GM18508 (cell line): Measurements from ENCODE around the gene ABHD17C.

Experiments
- ATAC-seq: cut with Tn5 transposase; IDR thresholded peaks from one replicate; pipeline ENCODE4 v1.9.1; 2021; ENCODE audit warnings: moderate number of reproducible peaks; ENCODE audit not compliant: insufficient read depth, unreplicated experiment

Gene ABHD17C

GRCh38 chr15:80685628-80686027 lies 9.5 kb upstream of the ABHD17C start:
- no peak for ATAC-seq

- ATAC-seq = no peak
Measured at GRCh38 chr15:80689294-80689693, 5.8 kb upstream of the ABHD17C start.

- no peak for ATAC-seq
Measured at GRCh38 chr15:80689716-80690115, 5.4 kb upstream of the ABHD17C start.

GRCh38 chr15:80691575-80691974 lies 3.5 kb upstream of the ABHD17C start:
- ATAC-seq = no peak

GRCh38 chr15:80693682-80694610 lies 1.2 kb upstream of the ABHD17C start:
- ATAC-seq = no peak

- no peak for ATAC-seq
Measured at GRCh38 chr15:80694611-80695098, 455 bp upstream of the ABHD17C start.

GRCh38 chr15:80695911-80696661 lies 976 bp downstream of the ABHD17C start:
- no peak for ATAC-seq

GRCh38 chr15:80697075-80697685 lies 2.1 kb downstream of the ABHD17C start:
- ATAC-seq = no peak

- no peak for ATAC-seq
Measured at GRCh38 chr15:80698676-80699075, 3.6 kb downstream of the ABHD17C start.

- ATAC-seq = no peak
Measured at GRCh38 chr15:80699981-80700380, 4.9 kb downstream of the ABHD17C start.

GRCh38 chr15:80701676-80702311 lies 6.7 kb downstream of the ABHD17C start:
- ATAC-seq = no peak

GRCh38 chr15:80703081-80703480 lies 8.0 kb downstream of the ABHD17C start:
- no peak for ATAC-seq

- ATAC-seq = no peak
Measured at GRCh38 chr15:80703965-80704364, 8.9 kb downstream of the ABHD17C start.

- ATAC-seq = no peak
Measured at GRCh38 chr15:80706161-80706560, 11.1 kb downstream of the ABHD17C start.

GRCh38 chr15:80709542-80709941 lies 14.4 kb downstream of the ABHD17C start:
- no peak for ATAC-seq

- no peak for ATAC-seq
Measured at GRCh38 chr15:80710635-80711554, 15.8 kb downstream of the ABHD17C start.

GRCh38 chr15:80711886-80712285 lies 16.8 kb downstream of the ABHD17C start:
- ATAC-seq = no peak

- ATAC-seq = no peak
Measured at GRCh38 chr15:80712956-80713355, 17.8 kb downstream of the ABHD17C start.

GRCh38 chr15:80721476-80721875 lies 26.4 kb downstream of the ABHD17C start:
- ATAC-seq = no peak
